ENCODE data around the gene ABHD14A.
"Not testable (repeated sequence)": the region's sequence is repeated elsewhere in the genome, so short reads cannot be mapped to it uniquely, and the experiment has no call there.

The ABHD14A gene

DNA sequence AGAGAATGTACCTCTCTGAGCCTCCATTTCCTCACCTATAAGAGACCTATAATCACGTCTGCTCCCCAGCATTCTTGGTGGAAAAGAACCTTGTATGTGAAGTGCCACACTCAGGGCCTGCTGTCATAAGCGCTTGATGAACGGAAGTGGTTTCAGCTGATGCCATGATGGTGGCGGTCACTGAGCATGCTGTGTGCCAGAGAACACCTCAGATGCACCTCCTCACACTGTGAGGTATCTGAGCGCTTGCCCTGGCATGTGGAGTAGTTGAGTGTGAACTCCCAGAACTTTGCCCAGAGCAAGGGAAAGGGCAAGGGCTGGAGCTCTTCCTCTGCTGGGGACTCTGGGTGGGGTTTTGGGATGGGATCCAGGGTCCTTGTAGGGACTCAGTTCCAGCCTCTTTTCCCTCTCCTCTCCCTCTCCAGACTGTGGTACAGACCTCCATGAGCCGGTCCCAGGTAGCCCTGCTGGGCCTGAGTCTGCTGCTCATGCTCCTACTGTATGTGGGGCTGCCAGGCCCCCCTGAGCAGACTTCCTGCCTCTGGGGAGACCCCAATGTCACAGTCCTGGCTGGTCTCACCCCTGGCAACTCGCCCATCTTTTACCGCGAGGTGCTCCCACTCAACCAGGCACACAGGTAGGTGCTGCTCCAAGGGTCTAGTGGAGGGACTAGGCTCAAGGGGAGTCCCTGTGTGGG is 2.7 kb downstream of the ABHD14A start:
- no peak for DNase-seq

GRCh38 chr3:51978143-51978502 is 3.3 kb downstream of the ABHD14A start:
- no peak for DNase-seq

GRCh38 chr3:51980253-51980652 is 5.4 kb downstream of the ABHD14A start:
- DNase-seq, result no peak

- DNase-seq, result no peak
Measured at GRCh38 chr3:51982352-51982837, 7.5 kb downstream of the ABHD14A start.

GRCh38 chr3:51982838-51983577 is 8.1 kb downstream of the ABHD14A start, which contains the start of gene ACY1:
Gene ACY1, plus strand, starts transcription at chr3:51983535. Its CDS starts 530 bp downstream, at chr3:51984065.
- DNase-seq, result peak; percentile 69

DNA sequence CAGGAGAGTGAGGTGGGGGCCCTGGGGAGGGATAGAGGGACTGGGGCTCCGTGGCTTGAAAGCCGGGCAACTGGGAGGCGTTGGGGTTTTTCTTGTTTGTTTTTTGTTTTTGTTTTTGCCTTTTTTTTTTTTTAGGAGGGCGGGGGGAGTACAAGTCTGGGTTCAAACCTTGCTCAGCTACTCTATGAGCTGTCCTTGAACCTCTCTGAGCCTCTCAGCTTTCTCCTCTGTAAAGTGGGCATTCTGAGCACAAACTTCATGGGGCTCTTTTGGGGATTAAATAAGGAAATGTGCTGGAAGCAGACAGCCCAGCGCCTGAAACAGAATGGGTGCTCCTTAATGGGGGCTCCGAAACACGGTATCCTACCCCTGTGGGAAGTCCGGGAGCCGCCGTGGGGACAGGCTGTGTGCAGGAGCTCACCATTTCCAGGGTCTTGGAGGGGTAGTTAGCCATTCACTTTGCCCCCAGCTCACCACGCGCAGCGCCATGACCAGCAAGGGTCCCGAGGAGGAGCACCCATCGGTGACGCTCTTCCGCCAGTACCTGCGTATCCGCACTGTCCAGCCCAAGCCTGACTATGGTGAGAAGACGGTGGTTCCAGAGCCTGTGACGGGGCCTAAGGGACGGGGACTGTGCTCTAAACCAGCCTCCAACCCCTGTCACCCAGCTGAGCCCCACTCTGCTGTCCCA is 8.9 kb downstream of the ABHD14A start:
- DNase-seq, result no peak

- no peak for DNase-seq
Measured at GRCh38 chr3:51984269-51984647, 9.4 kb downstream of the ABHD14A start.

- DNase-seq, result no peak
Measured at GRCh38 chr3:51985063-51985462, 10.2 kb downstream of the ABHD14A start.

GRCh38 chr3:51986010-51986947 is 11.4 kb downstream of the ABHD14A start:
- DNase-seq, result no peak

GRCh38 chr3:51987568-51987967 is 12.7 kb downstream of the ABHD14A start:
- no peak for DNase-seq

DNA sequence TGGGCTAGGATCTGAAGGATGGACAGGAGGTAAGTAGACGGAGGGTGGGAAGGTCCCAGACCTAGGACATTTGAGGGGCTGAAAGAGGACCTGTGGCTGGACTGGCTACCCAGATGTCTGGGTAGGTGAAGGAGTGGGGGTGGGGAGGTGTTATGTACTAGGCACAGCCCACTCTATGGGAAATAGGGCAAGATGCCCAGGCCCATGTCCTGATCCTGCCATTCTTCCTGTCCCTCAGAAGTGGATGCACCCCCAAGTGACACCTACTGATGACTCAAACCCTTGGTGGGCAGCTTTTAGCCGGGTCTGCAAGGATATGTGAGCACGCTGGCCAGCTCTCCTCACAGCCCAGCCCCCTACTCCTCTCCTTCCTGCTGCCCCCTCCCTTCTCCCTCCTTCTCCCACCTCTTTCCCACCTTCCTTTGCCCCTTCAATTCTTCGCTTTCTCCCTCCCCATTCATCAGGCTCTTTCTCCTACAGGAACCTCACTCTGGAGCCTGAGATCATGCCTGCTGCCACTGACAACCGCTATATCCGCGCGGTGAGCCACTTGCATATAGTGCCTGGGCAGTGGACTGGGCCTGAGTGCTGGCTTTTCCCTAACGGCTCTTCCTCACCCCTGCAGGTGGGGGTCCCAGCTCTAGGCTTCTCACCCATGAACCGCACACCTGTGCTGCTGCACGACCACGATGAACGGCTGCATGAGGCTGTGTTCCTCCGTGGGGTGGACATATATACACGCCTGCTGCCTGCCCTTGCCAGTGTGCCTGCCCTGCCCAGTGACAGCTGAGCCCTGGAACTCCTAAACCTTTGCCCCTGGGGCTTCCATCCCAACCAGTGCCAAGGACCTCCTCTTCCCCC is 13.7 kb downstream of the ABHD14A start:
- no peak for DNase-seq

DNA sequence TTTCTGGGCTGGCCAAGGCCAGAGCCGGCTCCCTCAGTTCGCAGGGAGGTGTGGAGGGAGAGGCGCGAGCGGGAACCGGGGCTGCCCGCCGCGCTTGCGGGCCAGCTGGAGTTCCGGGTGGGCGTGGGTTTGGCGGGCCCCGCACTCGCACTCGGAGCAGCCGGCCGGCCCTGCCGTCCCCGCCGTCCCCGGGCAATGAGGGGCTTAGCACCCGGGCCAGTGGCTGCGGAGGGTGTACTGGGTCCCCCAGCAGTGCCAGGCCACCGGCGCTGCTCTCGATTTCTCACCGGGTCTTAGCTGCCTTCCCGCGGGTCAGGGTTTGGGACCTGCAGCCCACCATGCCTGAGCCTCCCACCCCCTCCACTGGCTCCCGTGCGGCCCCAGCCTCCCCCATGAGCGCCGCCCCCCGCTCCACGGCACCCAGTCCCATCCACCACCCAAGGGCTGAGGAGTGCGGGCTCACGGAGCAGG is 15.7 kb downstream of the ABHD14A start:
- DNase-seq, result not testable (repeated sequence)

- DNase-seq, result no peak
Measured at GRCh38 chr3:51992017-51992682, 17.3 kb downstream of the ABHD14A start.

GRCh38 chr3:51993657-51994056 is 18.8 kb downstream of the ABHD14A start:
- DNase-seq, result not testable (repeated sequence)

- no peak for DNase-seq
Measured at GRCh38 chr3:51994530-51994929, 19.7 kb downstream of the ABHD14A start.

DNA sequence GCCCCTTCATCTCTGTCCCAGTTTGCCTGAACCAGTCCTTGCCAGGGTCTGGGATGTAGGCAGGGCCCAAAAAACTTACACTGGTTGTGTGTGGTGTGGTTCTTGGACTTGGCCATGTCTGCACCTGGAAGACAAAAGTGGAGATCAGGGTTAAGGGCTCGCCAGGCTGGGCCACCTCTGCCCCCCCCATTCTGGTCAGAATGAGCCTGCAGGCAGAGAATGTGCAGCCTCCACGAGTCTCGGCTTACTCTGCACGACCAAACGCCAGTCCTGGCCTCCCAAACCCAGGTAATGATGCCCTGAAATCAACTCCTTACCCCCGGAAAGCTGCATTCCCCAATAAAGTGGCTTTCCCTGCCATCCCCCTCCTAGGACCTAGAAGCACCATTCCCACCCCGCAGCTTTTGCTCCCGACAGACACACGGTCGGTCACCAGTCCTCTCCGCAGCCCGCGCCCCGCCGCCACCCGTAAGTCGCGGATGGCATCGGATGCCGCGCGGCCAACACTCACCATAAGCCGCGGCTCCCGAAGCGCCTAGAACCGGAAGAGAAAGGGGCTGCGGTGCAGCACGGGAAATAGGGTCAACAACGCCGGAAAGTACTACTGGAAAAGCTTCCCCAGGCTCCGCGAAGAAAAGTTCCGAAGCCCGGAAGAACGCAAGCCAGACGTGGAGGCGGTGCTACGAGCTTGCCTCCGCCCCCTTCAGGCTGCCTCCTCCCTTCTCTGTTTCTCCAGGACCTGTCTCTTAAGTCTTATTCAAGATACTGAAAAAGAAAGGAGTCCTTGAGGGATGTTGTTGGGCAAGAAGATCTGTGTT is 20.7 kb downstream of the ABHD14A start, which contains the start of gene RPL29:
Gene RPL29, minus strand, starts transcription at position 550 of the 818 bp plus-strand sequence. Its CDS starts 434 bp downstream, at position 116.
- peak; percentile 92 for DNase-seq

DNA sequence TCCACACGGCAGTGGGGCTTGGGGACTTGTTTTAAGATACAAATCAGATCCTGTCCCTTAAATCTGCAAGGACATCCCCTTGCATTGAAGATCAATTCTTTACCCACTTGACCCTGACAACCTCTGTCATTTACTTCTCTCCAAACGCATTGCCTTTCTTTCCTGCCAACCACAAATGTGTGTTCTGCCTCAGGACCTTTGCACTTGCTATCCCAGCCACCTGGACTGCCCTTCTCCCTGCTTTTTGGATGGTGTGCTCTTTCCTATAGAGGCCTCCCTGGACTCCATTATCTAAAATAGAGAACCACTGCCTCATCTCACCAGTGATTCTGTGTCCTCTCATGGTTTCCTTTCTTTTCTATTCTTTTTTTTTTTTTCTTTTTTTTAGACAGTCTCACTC is 22.3 kb downstream of the ABHD14A start:
- no peak for DNase-seq

- no peak for DNase-seq
Measured at GRCh38 chr3:51997935-51998596, 23.2 kb downstream of the ABHD14A start.

- DNase-seq, result no peak
Measured at GRCh38 chr3:51998774-51999173, 23.9 kb downstream of the ABHD14A start.
